ENCODE measurements around the gene CEP350.

CEP350 gene

GRCh38 chr1:180043785-180044184 lies 89.2 kb downstream of the CEP350 start:
- no peak for TF ChIP-seq Cebpa-rat (IDR thresholded peaks at IDR 0.05)
- H3K9ac ChIP-seq: no peak overlapping the region
- H3K27me3 ChIP-seq: no peaks in the 10 kb centered on the region
- H3K9me3 ChIP-seq: no peaks in the 10 kb centered on the region
- H3K4me1 ChIP-seq: no peaks in the 10 kb centered on the region
- H3K4me3 ChIP-seq: no peak overlapping the region
- H3K36me3 ChIP-seq: peaks cover 83% of the 10 kb centered on the region
- no peak overlapping the region for H3K4me2 ChIP-seq
- H3K27ac ChIP-seq: no peak overlapping the region
- no peaks in the 10 kb centered on the region for H4K20me1 ChIP-seq

GRCh38 chr1:180046674-180047073 lies 92.1 kb downstream of the CEP350 start:
- TF ChIP-seq Cebpa-rat (IDR thresholded peaks at IDR 0.05): no peak
- no peaks in the 10 kb centered on the region for H3K4me1 ChIP-seq
- H3K4me3 ChIP-seq: no peak overlapping the region
- H3K27me3 ChIP-seq: no peaks in the 10 kb centered on the region
- no peak overlapping the region for H3K27ac ChIP-seq
- no peak overlapping the region for H3K4me2 ChIP-seq
- no peaks in the 10 kb centered on the region for H3K9me3 ChIP-seq
- H3K9ac ChIP-seq: no peak overlapping the region
- H3K36me3 ChIP-seq: peaks cover 95% of the 10 kb centered on the region
- H4K20me1 ChIP-seq: no peaks in the 10 kb centered on the region

GRCh38 chr1:180053594-180054567 lies 99.3 kb downstream of the CEP350 start:
- Histone ChIP-seq H3K36me3 (peaks cover 76% of the 10 kb centered on the region), H3K4me2 (no peak overlapping the region), H4K20me1 (no peaks in the 10 kb centered on the region), H3K4me3 (no peak overlapping the region), H3K27me3 (no peaks in the 10 kb centered on the region), H3K4me1 (peaks cover 20% of the 10 kb centered on the region), H3K27ac (no peak overlapping the region), H3K9me3 (no peaks in the 10 kb centered on the region), H3K9ac (no peak overlapping the region)
- TF ChIP-seq Cebpa-rat (IDR thresholded peaks at IDR 0.05): peak; percentile 7; the same call in 1 of the 2 replicates

- Histone ChIP-seq H3K9me3 (no peaks in the 10 kb centered on the region), H4K20me1 (no peaks in the 10 kb centered on the region), H3K4me3 (no peak overlapping the region), H3K36me3 (peaks cover 62% of the 10 kb centered on the region), H3K4me1 (peaks cover 21% of the 10 kb centered on the region), H3K27ac (peak overlapping the region; percentile 45; the same call in 1 of the 2 replicates), H3K27me3 (no peaks in the 10 kb centered on the region), H3K4me2 (peak overlapping the region; percentile 47), H3K9ac (no peak overlapping the region)
- no peak for TF ChIP-seq Cebpa-rat (IDR thresholded peaks at IDR 0.05)
Observed at GRCh38 chr1:180057883-180058396, 103.3 kb downstream of the CEP350 start.

- H4K20me1 ChIP-seq: no peaks in the 10 kb centered on the region
- no peak for TF ChIP-seq Cebpa-rat (IDR thresholded peaks at IDR 0.05)
- no peak overlapping the region for H3K9ac ChIP-seq
- H3K4me1 ChIP-seq: peaks cover 21% of the 10 kb centered on the region
- H3K9me3 ChIP-seq: no peaks in the 10 kb centered on the region
- H3K36me3 ChIP-seq: peaks cover 61% of the 10 kb centered on the region
- H3K4me3 ChIP-seq: no peak overlapping the region
- H3K27me3 ChIP-seq: no peaks in the 10 kb centered on the region
- no peak overlapping the region for H3K27ac ChIP-seq
- no peak overlapping the region for H3K4me2 ChIP-seq
Observed at GRCh38 chr1:180061019-180061418, 106.4 kb downstream of the CEP350 start.

- no peak overlapping the region for H3K4me2 ChIP-seq
- TF ChIP-seq Cebpa-rat (IDR thresholded peaks at IDR 0.05): no peak
- H3K4me3 ChIP-seq: no peak overlapping the region
- H3K4me1 ChIP-seq: peaks cover 15% of the 10 kb centered on the region
- H3K9ac ChIP-seq: no peak overlapping the region
- H3K9me3 ChIP-seq: no peaks in the 10 kb centered on the region
- H3K36me3 ChIP-seq: peaks cover 58% of the 10 kb centered on the region
- no peaks in the 10 kb centered on the region for H4K20me1 ChIP-seq
- H3K27me3 ChIP-seq: no peaks in the 10 kb centered on the region
- H3K27ac ChIP-seq: no peak overlapping the region
Observed at GRCh38 chr1:180062452-180062971, 107.9 kb downstream of the CEP350 start.

GRCh38 chr1:180065408-180065807 lies 110.8 kb downstream of the CEP350 start:
- H3K27me3 ChIP-seq: no peaks in the 10 kb centered on the region
- no peak overlapping the region for H3K9ac ChIP-seq
- H3K9me3 ChIP-seq: no peaks in the 10 kb centered on the region
- no peaks in the 10 kb centered on the region for H3K4me1 ChIP-seq
- H3K4me2 ChIP-seq: no peak overlapping the region
- H4K20me1 ChIP-seq: no peaks in the 10 kb centered on the region
- TF ChIP-seq Cebpa-rat (IDR thresholded peaks at IDR 0.05): no peak
- no peak overlapping the region for H3K4me3 ChIP-seq
- H3K36me3 ChIP-seq: peaks cover 77% of the 10 kb centered on the region
- H3K27ac ChIP-seq: no peak overlapping the region

- Histone ChIP-seq H3K9ac (no peak overlapping the region), H3K9me3 (no peaks in the 10 kb centered on the region), H4K20me1 (no peaks in the 10 kb centered on the region), H3K4me2 (no peak overlapping the region), H3K27me3 (no peaks in the 10 kb centered on the region), H3K4me3 (no peak overlapping the region), H3K36me3 (peaks cover 81% of the 10 kb centered on the region), H3K4me1 (no peaks in the 10 kb centered on the region), H3K27ac (no peak overlapping the region)
- TF ChIP-seq Cebpa-rat (IDR thresholded peaks at IDR 0.05): no peak
Observed at GRCh38 chr1:180066150-180066549, 111.5 kb downstream of the CEP350 start.

GRCh38 chr1:180070286-180070685 lies 115.7 kb downstream of the CEP350 start:
- Histone ChIP-seq H3K4me2 (no peak overlapping the region), H3K4me1 (no peaks in the 10 kb centered on the region), H3K27ac (no peak overlapping the region), H3K4me3 (no peak overlapping the region), H3K27me3 (no peaks in the 10 kb centered on the region), H3K9me3 (no peaks in the 10 kb centered on the region), H4K20me1 (no peaks in the 10 kb centered on the region), H3K36me3 (peaks cover 79% of the 10 kb centered on the region), H3K9ac (no peak overlapping the region)
- TF ChIP-seq Cebpa-rat (IDR thresholded peaks at IDR 0.05): no peak

- TF ChIP-seq Cebpa-rat (IDR thresholded peaks at IDR 0.05): no peak
- Histone ChIP-seq H3K27me3 (no peaks in the 10 kb centered on the region), H3K36me3 (peaks cover 83% of the 10 kb centered on the region), H3K9ac (no peak overlapping the region), H3K4me2 (no peak overlapping the region), H4K20me1 (no peaks in the 10 kb centered on the region), H3K4me3 (no peak overlapping the region), H3K27ac (no peak overlapping the region), H3K9me3 (no peaks in the 10 kb centered on the region), H3K4me1 (no peaks in the 10 kb centered on the region)
Observed at GRCh38 chr1:180071759-180072158, 117.1 kb downstream of the CEP350 start.

Data from BLaER1 (cell line).